Measurements from ENCODE around the gene RFX4. TPM values are rescaled to one million over a fixed set of nuclear protein-coding genes. Genes with fewer than 3 reads are reported as not detected.
A peak's percentile ranks its signal among the peaks of the same experiment; 100 is the strongest.

Gene RFX4
- total and polyA plus RNA-seq, 2 donors (not counting 3 experiments of a cell fraction or from before 2014, with no cell fraction given), result not detected

- Histone ChIP-seq H4K20me1 (replicated peaks; ENCODE audit: control insufficient read depth, extremely low read depth, insufficient read depth, low read length) (no peaks in the 10 kb centered on the region), H3K27ac (ENCODE audit: insufficient read depth, low read depth, low read length) (no peak overlapping the region), H3K27me3 (ENCODE audit: control insufficient read depth in 2 of 2, insufficient read depth in 2 of 2, low read length in 2 of 2) (peaks cover 9 to 12% of the 10 kb centered on the region in 2 experiments), H3K4me1 (ENCODE audit: control insufficient read depth, extremely low read depth, insufficient read depth, low read length) (peaks cover 5% of the 10 kb centered on the region), H3K79me2 (ENCODE audit: control insufficient read depth, insufficient read depth, low read length) (no peaks in the 10 kb centered on the region), H3K9me3 (replicated peaks; ENCODE audit: control insufficient read depth, insufficient read depth, low read length) (no peaks in the 10 kb centered on the region), H3K4me2 (ENCODE audit: insufficient read depth, low read length) (no peak overlapping the region), H3K36me3 (ENCODE audit: control insufficient read depth in 2 of 2, extremely low read depth in 1 of 2, insufficient read depth in 2 of 2, low read length in 2 of 2) (no peaks in the 10 kb centered on the region), H3K9ac (replicated peaks; ENCODE audit: extremely low read depth, insufficient read depth, low read length) (no peak overlapping the region), H3K4me3 (replicated peaks in 1 of 3; ENCODE audit: insufficient read depth in 1 of 3, low read depth in 1 of 3, low read length in 3 of 3) (no peak overlapping the region), H3K9me1 (replicated peaks; ENCODE audit: control insufficient read depth, extremely low read depth, insufficient read depth, low read length) (no peaks in the 10 kb centered on the region), H2AFZ (ENCODE audit: low read depth, low read length) (no peak overlapping the region)
- POLR2A ChIA-PET, result no interaction called here
- DNase-seq (ENCODE audit: low read depth, low spot score) (peak; percentile 39), FAIRE-seq (peak; percentile 48)
- no TSS peak for BruUV-seq (replicated peaks)
- dilution Hi-C loops (cut with MboI; ENCODE audit: extremely low pct_ligation_motif_present, low sequenced_read_pairs), result no loop called here
- intact Hi-C loops (cut with micrococcal nuclease), result no loop called here
- TF ChIP-seq MAX (IDR thresholded peaks at IDR 0.05; ENCODE audit: insufficient read depth, insufficient read length), result no peak
- no peak for TF ChIP-seq MYC (IDR thresholded peaks at IDR 0.05; ENCODE audit: low read depth, low read length)
- no peak for TF ChIP-seq CTCF (IDR thresholded peaks at IDR 0.05; ENCODE audit: extremely low read depth in 1 of 2, insufficient read depth in 1 of 2, low read depth in 1 of 2, low read length in 2 of 2)
- TF ChIP-seq JUN (IDR thresholded peaks at IDR 0.05; ENCODE audit: borderline replicate concordance, insufficient read depth, insufficient read length, low read depth), result peak; percentile 50
- TF ChIP-seq FOS (IDR thresholded peaks at IDR 0.05; ENCODE audit: borderline replicate concordance, insufficient read depth, low read length), result no peak
- CTCF ChIA-PET, result interaction anchor here (1.0 to 2.7 kb wide), 3 partner anchors 10 to 181 kb away, joined by 4 to 12 read pairs (median 4); no protein-coding TSS in a partner anchor
These were observed 156.5 kb downstream of the RFX4 start for GRCh38 chr12:106739318-106739717.

All from endothelial cell of umbilical vein (primary cell).